ENCODE measurements around the gene HEATR5A.

DNA sequence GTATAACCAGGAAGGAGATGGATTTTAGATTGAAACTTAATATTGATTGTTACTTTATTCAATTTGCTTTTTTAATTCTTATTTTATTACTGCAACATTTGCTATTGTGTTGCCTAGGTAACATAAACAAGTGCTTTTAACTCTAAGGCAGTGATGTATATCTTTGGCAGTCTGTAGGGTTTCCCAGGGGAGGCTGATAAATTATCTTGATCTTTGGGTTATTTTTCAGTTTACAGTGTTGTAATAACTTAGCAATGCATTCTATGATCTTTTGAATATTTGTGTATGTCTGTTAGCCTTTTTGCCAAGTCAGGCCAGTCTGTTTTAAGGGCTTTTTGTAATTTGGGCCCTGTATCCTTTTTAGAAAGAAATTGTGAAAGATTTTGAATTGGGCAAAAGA, 44.8 kb upstream of the HEATR5A start:
- TF ChIP-seq SNAI2 (CRISPR knock-in tag; IDR thresholded peaks at IDR 0.05) (no peak), ZFP3 (CRISPR knock-in tag; IDR thresholded peaks at IDR 0.05) (no peak), ZFP30 (CRISPR knock-in tag; IDR thresholded peaks at IDR 0.05) (no peak), POU6F1 (CRISPR knock-in tag; IDR thresholded peaks at IDR 0.05; ENCODE audit: borderline replicate concordance, low read depth) (no peak), ESRRG (CRISPR knock-in tag; IDR thresholded peaks at IDR 0.05) (no peak), ZNF70 (CRISPR knock-in tag; IDR thresholded peaks at IDR 0.05) (no peak), ZNF8 (CRISPR knock-in tag; IDR thresholded peaks at IDR 0.05) (no peak), OSR1 (CRISPR knock-in tag; IDR thresholded peaks at IDR 0.05) (no peak), TOX (CRISPR knock-in tag; IDR thresholded peaks at IDR 0.05; ENCODE audit: borderline replicate concordance) (no peak), ZNF565 (CRISPR knock-in tag; conservative IDR thresholded peaks at IDR 0.05; ENCODE audit: low read depth) (no peak)
- TF ChIP-seq, protein P1, sequence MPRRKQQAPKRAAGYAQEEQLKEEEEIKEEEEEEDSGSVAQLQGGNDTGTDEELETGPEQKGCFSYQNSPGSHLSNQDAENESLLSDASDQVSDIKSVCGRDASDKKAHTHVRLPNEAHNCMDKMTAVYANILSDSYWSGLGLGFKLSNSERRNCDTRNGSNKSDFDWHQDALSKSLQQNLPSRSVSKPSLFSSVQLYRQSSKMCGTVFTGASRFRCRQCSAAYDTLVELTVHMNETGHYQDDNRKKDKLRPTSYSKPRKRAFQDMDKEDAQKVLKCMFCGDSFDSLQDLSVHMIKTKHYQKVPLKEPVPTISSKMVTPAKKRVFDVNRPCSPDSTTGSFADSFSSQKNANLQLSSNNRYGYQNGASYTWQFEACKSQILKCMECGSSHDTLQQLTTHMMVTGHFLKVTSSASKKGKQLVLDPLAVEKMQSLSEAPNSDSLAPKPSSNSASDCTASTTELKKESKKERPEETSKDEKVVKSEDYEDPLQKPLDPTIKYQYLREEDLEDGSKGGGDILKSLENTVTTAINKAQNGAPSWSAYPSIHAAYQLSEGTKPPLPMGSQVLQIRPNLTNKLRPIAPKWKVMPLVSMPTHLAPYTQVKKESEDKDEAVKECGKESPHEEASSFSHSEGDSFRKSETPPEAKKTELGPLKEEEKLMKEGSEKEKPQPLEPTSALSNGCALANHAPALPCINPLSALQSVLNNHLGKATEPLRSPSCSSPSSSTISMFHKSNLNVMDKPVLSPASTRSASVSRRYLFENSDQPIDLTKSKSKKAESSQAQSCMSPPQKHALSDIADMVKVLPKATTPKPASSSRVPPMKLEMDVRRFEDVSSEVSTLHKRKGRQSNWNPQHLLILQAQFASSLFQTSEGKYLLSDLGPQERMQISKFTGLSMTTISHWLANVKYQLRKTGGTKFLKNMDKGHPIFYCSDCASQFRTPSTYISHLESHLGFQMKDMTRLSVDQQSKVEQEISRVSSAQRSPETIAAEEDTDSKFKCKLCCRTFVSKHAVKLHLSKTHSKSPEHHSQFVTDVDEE (CRISPR knock-in tag; IDR thresholded peaks at IDR 0.05) = no peak
- TF ChIP-seq, protein P2, sequence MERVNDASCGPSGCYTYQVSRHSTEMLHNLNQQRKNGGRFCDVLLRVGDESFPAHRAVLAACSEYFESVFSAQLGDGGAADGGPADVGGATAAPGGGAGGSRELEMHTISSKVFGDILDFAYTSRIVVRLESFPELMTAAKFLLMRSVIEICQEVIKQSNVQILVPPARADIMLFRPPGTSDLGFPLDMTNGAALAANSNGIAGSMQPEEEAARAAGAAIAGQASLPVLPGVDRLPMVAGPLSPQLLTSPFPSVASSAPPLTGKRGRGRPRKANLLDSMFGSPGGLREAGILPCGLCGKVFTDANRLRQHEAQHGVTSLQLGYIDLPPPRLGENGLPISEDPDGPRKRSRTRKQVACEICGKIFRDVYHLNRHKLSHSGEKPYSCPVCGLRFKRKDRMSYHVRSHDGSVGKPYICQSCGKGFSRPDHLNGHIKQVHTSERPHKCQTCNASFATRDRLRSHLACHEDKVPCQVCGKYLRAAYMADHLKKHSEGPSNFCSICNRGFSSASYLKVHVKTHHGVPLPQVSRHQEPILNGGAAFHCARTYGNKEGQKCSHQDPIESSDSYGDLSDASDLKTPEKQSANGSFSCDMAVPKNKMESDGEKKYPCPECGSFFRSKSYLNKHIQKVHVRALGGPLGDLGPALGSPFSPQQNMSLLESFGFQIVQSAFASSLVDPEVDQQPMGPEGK (CRISPR knock-in tag; IDR thresholded peaks at IDR 0.05; ENCODE audit: borderline replicate concordance) = no peak
- TF ChIP-seq, protein P3, sequence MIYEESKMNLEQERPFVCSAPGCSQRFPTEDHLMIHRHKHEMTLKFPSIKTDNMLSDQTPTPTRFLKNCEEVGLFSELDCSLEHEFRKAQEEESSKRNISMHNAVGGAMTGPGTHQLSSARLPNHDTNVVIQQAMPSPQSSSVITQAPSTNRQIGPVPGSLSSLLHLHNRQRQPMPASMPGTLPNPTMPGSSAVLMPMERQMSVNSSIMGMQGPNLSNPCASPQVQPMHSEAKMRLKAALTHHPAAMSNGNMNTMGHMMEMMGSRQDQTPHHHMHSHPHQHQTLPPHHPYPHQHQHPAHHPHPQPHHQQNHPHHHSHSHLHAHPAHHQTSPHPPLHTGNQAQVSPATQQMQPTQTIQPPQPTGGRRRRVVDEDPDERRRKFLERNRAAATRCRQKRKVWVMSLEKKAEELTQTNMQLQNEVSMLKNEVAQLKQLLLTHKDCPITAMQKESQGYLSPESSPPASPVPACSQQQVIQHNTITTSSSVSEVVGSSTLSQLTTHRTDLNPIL (CRISPR knock-in tag; IDR thresholded peaks at IDR 0.05; ENCODE audit: low read depth) = no peak

Data from SK-N-SH treated with all-trans-retinoic acid at 6 μM for 48 hours (cell line).